Upper lobe of left lung (tissue), 6 donors: ENCODE measurements around the gene ABCC12. TPM values are rescaled to one million over a fixed set of nuclear protein-coding genes. Genes with fewer than 3 reads are reported as not detected.

Source experiments
- ATAC-seq, 2 donors: fragments of 200-7000 bp; cut with Tn5 transposase; one replicate each; pipeline ENCODE4 v1.9.1; 2022; ENCODE audit warnings: mild to moderate bottlenecking in 2 of 2, moderate library complexity in 2 of 2; ENCODE audit not compliant: low FRiP score in 2 of 2
- DNase-seq, 2 donors: peaks; one replicate each; pipeline ENCODE4 v3.0.0-alpha.2; 2019 to 2020
- H3K27ac ChIP-seq, 4 donors: fragments of 200-600 bp; sonication (generic); one replicate each; pipeline ENCODE4 v1.5.1; 2016 to 2019
- H3K27me3 ChIP-seq, 4 donors: fragments of 200-600 bp; sonication (generic); one replicate each; pipeline ENCODE4 v1.5.1; 2017 to 2019
- H3K36me3 ChIP-seq, 4 donors: fragments of 200-600 bp; sonication (generic); one replicate each; pipeline ENCODE4 v1.5.1; 2016 to 2019
- H3K4me1 ChIP-seq, 4 donors: fragments of 200-600 bp; sonication (generic); one replicate each; pipeline ENCODE4 v1.5.1; 2018 to 2019
- H3K4me3 ChIP-seq, 4 donors: fragments of 200-600 bp; sonication (generic); one replicate each; pipeline ENCODE4 v1.5.1; 2017 to 2019; ENCODE audit warnings: mild to moderate bottlenecking in 2 of 4, moderate library complexity in 1 of 4
- H3K9me3 ChIP-seq, 4 donors: fragments of 200-600 bp; sonication (generic); one replicate each; pipeline ENCODE4 v1.5.1; 2018 to 2019
- CTCF ChIP-seq, 6 experiments: fragments of 450-650 bp in 4 of 6; fragments of 200-600 bp in 2 of 6; sonication (generic) in 2 of 6; IDR thresholded peaks; one replicate each; pipeline ENCODE4 v1.5.1; 2016 to 2019; ENCODE audit warnings: antibody characterized with exemption in 6 of 6
- EP300 ChIP-seq, 4 donors: sonication (generic); formaldehyde crosslinking; IDR thresholded peaks; one replicate each; pipeline ENCODE4 v1.5.1; 2017; ENCODE audit warnings: antibody characterized with exemption in 4 of 4, control low read depth in 2 of 4
- POLR2A ChIP-seq, 4 donors: fragments of 450-650 bp; IDR thresholded peaks; one replicate each; pipeline ENCODE4 v1.5.1; 2016 to 2017; ENCODE audit warnings: antibody characterized with exemption in 4 of 4, mild to moderate bottlenecking in 2 of 4
- POLR2AphosphoS5 ChIP-seq, 2 donors: sonication (generic); formaldehyde crosslinking; IDR thresholded peaks; one replicate each; pipeline ENCODE4 v1.5.1; 2017; ENCODE audit warnings: antibody characterized with exemption in 2 of 2
- WGBS, 2 donors: methylation state at CpG; one replicate each; pipeline ENCODE4 v1.1.5; 2017 to 2018; 5-methylcytosine and 5-hydroxymethylcytosine counted together
- total RNA-seq, 6 donors: library from RNA; depleted of rRNA in 4 of 6; stranded (reverse); fragments of >200 nt in 4 of 6; gene quantifications; one replicate each; pipeline versions ENCODE4 v1.1.0 to v1.2.1, GENCODE V29; 2016 to 2021
- donor health status: DM: no; HTN: no; CAD: no; lungs with moderate emphysema.
- donor health status: DM: no; HTN: yes; CAD: no; lungs with severe emphysema.

ABCC12 gene
- total RNA-seq, 6 donors from 2014 or later, result 0.79 TPM; not detected in 5

DNA sequence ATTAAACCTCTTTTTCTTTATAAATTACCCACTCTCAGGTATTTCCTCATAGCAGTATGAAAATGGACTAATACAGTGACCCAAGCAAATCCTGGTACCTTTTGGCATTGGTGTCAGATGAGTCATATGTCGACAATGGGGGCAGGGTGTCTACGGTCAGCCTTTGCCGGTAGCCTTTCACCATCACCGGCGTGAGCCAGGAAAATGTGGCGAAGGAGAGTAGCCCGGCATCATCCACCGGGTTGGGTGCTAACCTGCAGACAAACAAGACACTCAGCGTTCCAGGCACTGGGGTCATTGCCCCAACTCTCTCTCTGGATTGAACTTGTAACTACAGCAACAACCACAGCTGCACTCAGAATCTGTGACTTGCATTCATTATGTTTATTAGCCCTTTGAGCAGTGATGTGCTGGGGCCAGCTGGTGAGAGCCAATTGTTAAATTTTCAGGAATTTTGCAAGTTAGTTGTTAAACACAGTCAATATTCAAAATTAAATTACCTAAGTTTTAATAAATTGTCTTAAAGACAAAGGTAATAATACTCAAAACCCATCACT, 11.9 kb downstream of the ABCC12 start:
- Histone ChIP-seq H3K4me1 (no peaks in the 10 kb centered on the region), H3K36me3 (no peaks in the 10 kb centered on the region), H3K27ac (no peak overlapping the region), H3K27me3 (no peaks in the 10 kb centered on the region), H3K9me3 (no peaks in the 10 kb centered on the region), H3K4me3 (no peak overlapping the region)
- ATAC-seq, result no peak
- TF ChIP-seq EP300 (IDR thresholded peaks at IDR 0.05) (no peak), POLR2AphosphoS5 (IDR thresholded peaks at IDR 0.05) (no peak), POLR2A (IDR thresholded peaks at IDR 0.05) (no peak), CTCF (IDR thresholded peaks at IDR 0.05) (no peak)
- 94 to 95% methylated on average over 6 to 9 of the region's 9 CpGs for WGBS, 2 donors
- no peak for DNase-seq

- no peak for ATAC-seq
- no peak overlapping the region for H3K4me3 ChIP-seq
- DNase-seq, result no peak
- no peaks in the 10 kb centered on the region for H3K9me3 ChIP-seq
- 93% methylated on average over 5 to 6 of the region's 6 CpGs for WGBS, 2 donors
- peaks cover 0 to 4% (median 0%) of the 10 kb centered on the region in 4 donors for H3K4me1 ChIP-seq
- no peak overlapping the region for H3K27ac ChIP-seq
- no peaks in the 10 kb centered on the region for H3K36me3 ChIP-seq
- H3K27me3 ChIP-seq, result no peaks in the 10 kb centered on the region
- no peak for TF ChIP-seq EP300 (IDR thresholded peaks at IDR 0.05)
- TF ChIP-seq CTCF (IDR thresholded peaks at IDR 0.05), result no peak
- TF ChIP-seq POLR2AphosphoS5 (IDR thresholded peaks at IDR 0.05), result no peak
- TF ChIP-seq POLR2A (IDR thresholded peaks at IDR 0.05), result no peak
Measured at GRCh38 chr16:48140821-48141220, 15.0 kb downstream of the ABCC12 start.

GRCh38 chr16:48139517-48139916, 16.3 kb downstream of the ABCC12 start:
- no peak for ATAC-seq
- WGBS, 2 donors, result 94 to 96% methylated on average over 3 of the region's 3 CpGs
- no peak for DNase-seq
- Histone ChIP-seq H3K4me3 (no peak overlapping the region), H3K36me3 (no peaks in the 10 kb centered on the region), H3K27me3 (no peaks in the 10 kb centered on the region), H3K4me1 (peaks cover 0 to 4% (median 0%) of the 10 kb centered on the region in 4 donors), H3K27ac (no peak overlapping the region), H3K9me3 (no peaks in the 10 kb centered on the region)
- TF ChIP-seq POLR2A (IDR thresholded peaks at IDR 0.05) (no peak), EP300 (IDR thresholded peaks at IDR 0.05) (no peak), CTCF (IDR thresholded peaks at IDR 0.05) (no peak), POLR2AphosphoS5 (IDR thresholded peaks at IDR 0.05) (no peak)

DNA sequence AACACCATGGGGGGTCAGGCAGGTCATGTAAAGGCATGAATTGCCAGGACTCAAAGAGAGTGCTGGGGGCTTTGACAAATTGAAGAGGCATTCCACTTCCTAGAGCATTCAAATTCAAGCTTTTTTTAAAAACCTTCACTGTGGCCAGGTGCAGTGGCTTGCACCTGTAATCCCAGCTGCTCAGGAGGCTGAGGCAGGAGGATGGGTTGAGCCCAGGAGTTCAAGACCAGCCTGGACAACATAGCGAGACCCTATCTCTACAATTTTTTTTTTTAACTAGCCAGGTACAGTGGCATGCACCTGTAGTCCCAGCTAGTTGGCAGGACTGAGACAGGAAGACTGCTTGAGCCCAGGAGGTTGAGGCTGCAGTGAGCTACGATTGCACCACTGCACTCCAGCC, 17.2 kb downstream of the ABCC12 start:
- Histone ChIP-seq H3K36me3 (no peaks in the 10 kb centered on the region), H3K27ac (no peak overlapping the region), H3K9me3 (no peaks in the 10 kb centered on the region), H3K4me3 (no peak overlapping the region), H3K27me3 (no peaks in the 10 kb centered on the region), H3K4me1 (peaks cover 0 to 4% (median 0%) of the 10 kb centered on the region in 4 donors)
- DNase-seq, result no peak
- WGBS, 2 donors, result 76 to 94% methylated on average over 2 of the region's 2 CpGs
- ATAC-seq, result no peak
- no peak for TF ChIP-seq POLR2AphosphoS5 (IDR thresholded peaks at IDR 0.05)
- TF ChIP-seq POLR2A (IDR thresholded peaks at IDR 0.05), result no peak
- TF ChIP-seq EP300 (IDR thresholded peaks at IDR 0.05), result no peak
- TF ChIP-seq CTCF (IDR thresholded peaks at IDR 0.05), result no peak

DNA sequence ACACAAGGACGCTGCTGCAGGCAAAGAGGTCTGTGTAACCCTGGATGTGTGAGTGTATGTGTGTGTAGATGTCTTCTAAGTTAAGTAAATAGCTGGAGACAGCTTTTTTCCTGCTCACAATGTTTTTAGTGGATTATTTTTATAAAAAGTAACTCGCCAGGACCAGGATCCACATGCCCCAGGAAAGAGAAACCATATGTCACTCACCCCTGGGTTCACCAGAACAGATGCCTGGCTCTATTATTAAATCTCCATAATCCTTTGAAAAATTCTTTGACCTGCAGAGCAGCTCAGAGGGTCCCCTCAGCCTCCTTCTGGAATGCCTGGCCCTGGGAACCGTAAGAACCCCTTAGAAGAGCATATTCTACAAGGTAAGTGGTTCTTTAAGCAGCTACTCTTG, 18.0 kb downstream of the ABCC12 start:
- TF ChIP-seq POLR2AphosphoS5 (IDR thresholded peaks at IDR 0.05), result no peak
- TF ChIP-seq EP300 (IDR thresholded peaks at IDR 0.05), result no peak
- TF ChIP-seq POLR2A (IDR thresholded peaks at IDR 0.05), result no peak
- TF ChIP-seq CTCF (IDR thresholded peaks at IDR 0.05), result no peak
- DNase-seq (no peak), ATAC-seq (no peak)
- H3K27ac ChIP-seq, result no peak overlapping the region
- no peaks in the 10 kb centered on the region for H3K27me3 ChIP-seq
- peaks cover 0 to 7% (median 0%) of the 10 kb centered on the region in 4 donors for H3K4me1 ChIP-seq
- H3K4me3 ChIP-seq, result no peak overlapping the region
- H3K36me3 ChIP-seq, result no peaks in the 10 kb centered on the region
- H3K9me3 ChIP-seq, result no peaks in the 10 kb centered on the region
- 78 to 82% methylated on average over 3 of the region's 3 CpGs for WGBS, 2 donors
